Measurements from ENCODE around the gene INPP5D.
"Not testable (repeated sequence)": the region's sequence is repeated elsewhere in the genome, so short reads cannot be mapped to it uniquely, and the experiment has no call there.

Gene INPP5D

DNA sequence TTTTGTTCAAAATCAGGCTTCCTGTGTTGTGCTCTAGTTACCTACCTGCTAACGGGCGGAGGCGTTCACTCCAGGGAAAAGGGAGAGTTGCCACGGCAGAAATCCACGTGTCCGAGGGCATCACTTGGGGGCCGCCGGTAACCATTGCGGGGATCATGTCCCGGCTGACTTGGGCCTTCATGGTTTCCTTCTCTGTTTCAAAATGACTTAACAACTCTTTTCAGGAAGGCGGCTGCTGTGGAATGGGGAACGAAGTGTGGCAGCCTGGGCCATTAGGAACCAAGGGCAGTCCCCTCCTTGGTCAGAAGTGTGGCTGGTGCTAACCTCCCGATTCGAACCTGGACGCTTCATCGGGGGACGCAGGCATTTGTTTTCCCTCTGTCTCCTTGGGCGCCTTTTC, 56.8 kb downstream of the INPP5D start:
- DNase-seq (ENCODE audit: low spot score) = no peak

DNA sequence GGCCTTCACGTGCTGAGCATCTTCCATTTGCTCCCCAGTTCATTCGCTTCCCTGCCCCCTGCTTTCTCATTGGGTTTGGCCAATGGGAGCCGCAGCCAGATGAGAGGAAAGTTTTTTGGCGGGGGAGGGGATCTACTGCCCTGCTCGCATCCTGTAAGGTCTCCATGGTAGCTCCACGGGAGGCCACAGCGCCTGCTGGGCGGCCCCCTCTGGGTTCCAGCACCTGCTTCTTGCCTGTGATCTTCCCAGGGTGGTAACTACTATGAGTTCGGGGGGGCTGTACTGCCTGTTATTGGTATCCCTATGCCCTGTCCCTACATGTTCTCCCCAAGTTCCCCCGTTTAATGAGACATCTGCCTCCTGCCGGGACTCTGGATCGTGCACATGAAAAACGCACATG, 57.2 kb downstream of the INPP5D start:
- DNase-seq (ENCODE audit: low spot score) = no peak

- no peak for DNase-seq (ENCODE audit: low spot score)
Observed at GRCh38 chr2:233117811-233118647, 57.9 kb downstream of the INPP5D start.

- no peak for DNase-seq (ENCODE audit: low spot score)
Observed at GRCh38 chr2:233118648-233119000, 58.5 kb downstream of the INPP5D start.

GRCh38 chr2:233119123-233119522, 59.0 kb downstream of the INPP5D start:
- DNase-seq (ENCODE audit: low spot score) = no peak

DNA sequence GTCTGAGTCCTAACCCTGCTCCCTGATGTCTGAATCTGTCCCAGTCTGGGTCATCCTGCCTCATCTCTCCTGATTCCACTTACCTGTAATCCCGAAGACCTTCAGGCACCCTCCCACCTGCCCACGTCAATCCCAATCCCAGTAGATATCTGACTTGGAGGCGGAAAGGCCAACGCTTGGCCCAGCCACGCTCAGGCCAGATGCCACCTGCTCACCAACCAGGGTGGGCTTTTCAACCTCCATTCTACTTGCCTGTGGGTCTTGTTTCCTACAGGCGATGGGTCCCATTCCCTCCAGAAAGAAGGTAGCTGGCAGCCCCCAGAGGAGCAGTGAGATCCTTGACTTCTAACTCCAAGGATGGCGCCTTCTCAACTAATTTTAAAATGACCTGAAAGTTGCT, 59.7 kb downstream of the INPP5D start:
- no peak for DNase-seq (ENCODE audit: low spot score)

DNA sequence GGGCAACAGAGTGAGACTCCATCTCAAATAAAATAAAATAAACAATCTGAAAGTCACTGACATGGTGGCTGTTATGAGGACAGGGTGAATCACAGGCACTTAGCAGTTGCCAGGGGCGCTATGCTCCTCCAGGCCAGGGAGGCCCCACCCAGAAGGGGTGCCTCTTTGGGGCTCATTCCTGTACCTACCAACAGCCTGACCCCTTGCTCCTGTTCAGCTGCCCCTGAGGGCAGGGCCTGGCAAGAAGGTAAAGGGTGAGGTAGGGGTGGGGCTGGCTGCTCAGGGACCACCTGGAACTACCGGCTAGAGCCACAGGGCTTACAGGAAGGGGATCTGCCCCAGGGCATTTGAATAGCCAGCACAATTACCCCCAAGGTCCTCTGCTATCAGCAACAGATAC, 60.3 kb downstream of the INPP5D start:
- DNase-seq (ENCODE audit: low spot score) = no peak

- no peak for DNase-seq (ENCODE audit: low spot score)
Observed at GRCh38 chr2:233121856-233122255, 61.7 kb downstream of the INPP5D start.

- DNase-seq (ENCODE audit: low spot score) = no peak
Observed at GRCh38 chr2:233122541-233122940, 62.4 kb downstream of the INPP5D start.

DNA sequence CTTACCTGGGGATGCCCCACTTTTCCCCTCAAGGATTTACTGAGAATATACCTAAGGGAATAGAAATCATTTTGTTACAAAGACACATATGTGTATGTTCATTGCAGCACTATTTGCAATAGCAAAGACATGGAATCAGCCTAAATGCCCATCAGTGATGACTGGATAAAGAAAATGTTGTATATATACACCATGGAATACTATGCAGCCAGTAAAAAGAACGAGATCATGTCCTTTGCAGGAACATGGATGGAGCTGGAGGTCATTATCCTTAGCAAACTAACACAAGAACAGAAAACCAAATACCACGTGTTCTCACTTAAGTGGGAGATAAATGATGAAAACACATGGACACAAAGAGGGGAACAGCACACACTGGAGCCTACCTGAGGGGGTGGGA, 63.4 kb downstream of the INPP5D start:
- not testable (repeated sequence) for DNase-seq (ENCODE audit: low spot score)

DNA sequence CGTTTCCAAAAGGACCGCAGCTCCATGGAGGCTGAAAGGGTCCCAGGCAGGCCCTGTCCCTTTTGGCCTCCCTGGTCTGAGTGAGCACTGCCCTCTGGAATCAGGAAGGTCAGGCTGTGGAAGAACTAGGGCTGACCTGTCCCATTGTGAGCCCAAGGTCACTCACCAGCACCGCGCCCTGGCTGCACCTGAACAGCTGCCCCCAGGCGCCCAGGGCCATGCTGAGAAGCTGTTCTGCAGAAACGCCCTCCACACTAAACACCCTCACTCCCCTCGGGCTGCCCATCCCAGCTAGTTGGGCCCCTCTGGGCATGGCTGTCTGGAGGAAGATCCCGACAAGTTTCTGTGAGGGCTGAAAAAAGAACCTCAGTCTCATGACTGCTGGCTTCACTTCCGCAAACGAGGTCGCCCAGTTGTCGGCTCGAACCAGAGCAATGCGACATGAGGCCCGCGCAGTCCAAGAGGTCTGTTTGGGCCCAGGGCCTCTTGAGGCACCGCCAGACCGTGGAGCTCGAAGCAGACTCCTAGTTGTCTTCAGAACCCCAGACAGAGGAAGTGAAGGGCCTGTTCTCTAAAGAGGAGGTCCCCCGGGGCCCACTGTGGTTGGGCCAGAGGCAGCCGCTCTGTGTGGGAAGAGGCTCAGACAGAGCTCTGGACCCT, 64.4 kb downstream of the INPP5D start:
- no peak for DNase-seq (ENCODE audit: low spot score)

GRCh38 chr2:233125455-233126065, 65.4 kb downstream of the INPP5D start:
- no peak for DNase-seq (ENCODE audit: low spot score)

DNA sequence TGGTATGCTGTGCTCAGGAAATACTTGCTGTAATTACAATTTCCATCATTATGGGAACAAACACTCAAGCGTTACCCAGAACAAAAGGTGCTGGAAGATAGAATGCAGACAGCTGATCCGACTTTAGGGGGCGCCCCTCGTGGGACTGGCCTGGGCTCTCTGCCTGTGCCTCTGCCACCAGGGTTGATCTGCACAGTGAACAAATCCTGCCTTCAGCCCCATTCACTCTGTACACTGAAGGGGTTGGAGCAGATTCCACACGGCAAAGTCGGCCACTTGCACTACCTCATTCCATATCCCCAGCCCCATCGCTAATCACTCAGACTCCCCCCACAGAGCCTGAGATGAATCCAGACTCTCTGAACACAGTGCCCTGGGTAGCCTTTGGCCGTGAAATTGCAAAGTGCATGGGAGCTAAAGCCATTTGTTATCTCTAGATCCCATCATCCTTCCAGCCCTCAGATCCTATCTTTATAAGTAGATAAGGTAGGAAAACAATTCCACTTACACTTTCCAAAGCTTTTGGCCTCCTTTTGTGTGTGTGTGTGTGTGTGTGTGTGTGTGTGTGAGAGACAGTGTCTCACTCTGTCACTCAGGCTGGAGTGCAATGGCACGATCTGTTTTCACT, 69.3 kb downstream of the INPP5D start:
- no peak for DNase-seq (ENCODE audit: low spot score)

- no peak for DNase-seq (ENCODE audit: low spot score)
Observed at GRCh38 chr2:233130024-233130423, 69.9 kb downstream of the INPP5D start.

GRCh38 chr2:233130481-233131020, 70.4 kb downstream of the INPP5D start:
- no peak for DNase-seq (ENCODE audit: low spot score)

DNA sequence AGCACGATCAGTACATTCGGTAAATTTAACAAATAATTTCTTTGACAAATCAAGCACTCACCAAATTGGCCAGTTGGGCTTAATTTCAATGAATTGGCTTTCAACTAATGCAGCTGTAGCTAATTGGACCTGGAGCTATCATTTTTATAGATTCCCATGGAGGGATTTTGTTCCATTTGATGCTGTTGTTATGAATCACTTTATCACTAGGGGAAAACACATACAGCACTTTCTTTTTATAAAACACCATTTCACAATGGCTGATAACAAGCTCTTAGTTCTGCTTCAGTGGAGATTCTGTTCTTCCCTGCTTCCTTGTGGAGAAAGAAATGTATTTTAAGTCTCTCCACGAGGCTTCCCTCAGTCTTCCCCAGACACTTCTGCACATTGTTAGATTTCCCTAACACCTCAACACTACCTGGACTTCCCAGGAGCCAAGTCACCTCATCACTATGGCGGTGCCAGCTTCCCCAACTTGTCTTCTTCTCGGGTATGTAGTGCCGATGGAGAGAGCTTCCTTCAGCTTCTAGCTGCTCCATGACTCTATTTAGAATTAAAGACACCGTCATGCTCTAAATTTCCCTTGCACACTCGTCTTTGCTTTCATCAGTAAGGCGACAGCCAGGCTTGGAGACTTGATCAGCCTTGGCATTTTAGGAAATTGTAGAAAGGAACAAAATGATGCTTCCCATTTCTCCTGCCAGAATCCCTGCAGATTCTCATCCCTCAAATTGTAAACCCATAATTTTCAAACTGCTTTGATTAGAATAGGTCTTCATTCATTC, 72.0 kb downstream of the INPP5D start:
- no peak for DNase-seq (ENCODE audit: low spot score)

DNA sequence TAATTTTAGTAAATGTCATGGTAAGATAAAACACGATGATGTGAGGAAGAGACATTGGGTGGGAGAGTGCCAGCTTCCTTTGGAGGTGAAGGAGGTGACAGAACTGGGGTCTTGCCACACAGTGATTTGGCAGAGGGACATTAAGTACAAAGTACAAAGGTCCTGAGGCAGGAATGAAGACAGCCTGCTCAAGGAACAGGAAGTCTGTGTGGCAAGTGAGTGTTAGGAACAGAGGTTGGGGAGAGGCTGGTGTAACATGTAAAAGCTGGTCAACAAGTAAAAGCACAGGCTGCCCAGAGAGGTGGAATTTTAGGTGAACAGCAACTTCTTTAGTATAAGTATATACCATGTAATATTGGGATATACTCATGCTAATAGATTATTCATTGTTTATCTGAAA, 73.1 kb downstream of the INPP5D start:
- no peak for DNase-seq (ENCODE audit: low spot score)

DNA sequence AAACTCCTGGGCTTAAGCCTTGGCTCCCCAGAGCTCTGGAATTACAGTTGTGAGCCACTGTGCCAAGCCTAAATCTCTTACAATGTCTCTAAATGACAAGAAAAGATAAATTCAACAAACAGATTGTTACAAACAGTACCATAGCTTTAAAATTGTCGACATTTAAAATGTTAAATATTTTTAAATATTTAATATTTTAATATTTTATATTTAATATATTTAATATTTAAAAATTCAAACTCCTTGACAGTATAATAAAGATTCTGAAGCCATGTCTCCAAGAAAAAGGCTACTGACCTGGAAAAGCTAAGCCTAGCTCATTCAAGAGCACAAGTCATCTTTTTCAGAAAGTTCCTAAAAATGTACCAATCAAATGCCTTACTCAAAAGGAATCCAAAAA, 75.3 kb downstream of the INPP5D start:
- DNase-seq (ENCODE audit: low spot score) = no peak

DNA sequence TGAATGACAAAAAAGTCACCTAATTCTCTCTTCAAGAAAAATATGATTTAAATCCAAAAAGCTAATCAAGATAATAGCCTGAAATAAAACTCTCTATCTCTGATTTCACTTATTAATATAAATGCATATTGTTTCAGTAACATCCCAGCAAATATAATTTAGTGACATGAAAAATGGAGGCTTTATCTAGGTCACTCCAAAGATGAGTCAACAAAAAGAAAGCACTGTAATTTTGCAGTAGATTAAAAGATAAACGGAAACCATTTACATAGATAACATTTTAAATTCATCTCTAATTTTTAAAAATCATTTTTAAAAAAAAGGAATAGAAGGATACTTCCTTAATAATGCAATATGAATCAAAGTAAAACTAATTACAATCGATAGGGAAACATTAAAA, 76.9 kb downstream of the INPP5D start:
- DNase-seq (ENCODE audit: low spot score) = no peak

DNA sequence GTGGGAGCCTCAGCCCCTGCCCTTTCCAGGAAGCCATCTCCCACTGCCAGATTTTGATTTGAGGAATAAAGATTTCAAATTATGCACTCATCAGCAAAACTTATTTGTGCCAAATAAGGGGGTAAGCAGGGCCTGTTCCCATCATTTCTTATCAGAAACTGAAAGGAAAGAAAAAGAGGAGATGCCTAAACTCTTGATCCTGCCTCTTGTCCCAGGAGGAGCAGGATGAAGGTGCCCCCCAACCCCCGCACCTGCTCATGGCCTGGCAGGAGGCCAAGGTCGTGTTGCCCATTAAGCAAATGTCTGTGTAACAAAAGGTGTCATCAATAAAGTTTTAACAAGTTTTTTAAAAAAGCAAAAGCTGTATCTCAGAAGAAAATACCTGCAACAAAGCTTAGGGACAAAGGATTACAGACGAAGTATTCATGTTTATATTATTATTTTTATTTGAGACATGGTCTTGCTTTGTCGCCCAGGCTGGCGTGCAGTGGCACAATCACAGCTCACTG, 80.0 kb downstream of the INPP5D start:
- DNase-seq (ENCODE audit: low spot score) = no peak

GRCh38 chr2:233140978-233141377, 80.8 kb downstream of the INPP5D start:
- no peak for DNase-seq (ENCODE audit: low spot score)

- DNase-seq (ENCODE audit: low spot score) = no peak
Observed at GRCh38 chr2:233141901-233142300, 81.8 kb downstream of the INPP5D start.
